Psoas muscle (tissue), 8 donors: Measurements from ENCODE around the gene F3. TPM values are rescaled to one million over a fixed set of nuclear protein-coding genes. Genes with fewer than 3 reads are reported as not detected.
"Not testable (repeated sequence)": the region's sequence is repeated elsewhere in the genome, so short reads cannot be mapped to it uniquely, and the experiment has no call there.

Source experiments
- ATAC-seq, 4 donors: fragments of 200-7000 bp; cut with Tn5 transposase; one replicate each; pipeline ENCODE4 v1.9.1; 2020; ENCODE audit warnings: moderate library complexity in 3 of 4, mild to moderate bottlenecking in 2 of 4
- DNase-seq, 2 donors: peaks; one replicate each; pipeline ENCODE4 v3.0.0-alpha.2; 2020
- H3K27ac ChIP-seq: fragments of 200-600 bp; one replicate; pipeline ENCODE4 v1.8.0; 2022
- H3K27me3 ChIP-seq, 3 donors: fragments of 200-600 bp in 1 of 3; one replicate each; pipeline versions ENCODE4 v1.6.1 to v1.8.0; 2013 to 2022; ENCODE audit warnings: low read length in 2 of 3, mild to moderate bottlenecking in 2 of 3, moderate library complexity in 1 of 3; ENCODE audit not compliant: insufficient read depth in 3 of 3
- H3K36me3 ChIP-seq, 2 donors: fragments of 200-600 bp in 1 of 2; one replicate each; pipeline versions ENCODE4 v1.6.1 to v1.8.0; 2013 to 2022; ENCODE audit warnings: low read depth in 1 of 2, mild to moderate bottlenecking in 1 of 2, moderate library complexity in 1 of 2; ENCODE audit not compliant: insufficient read depth in 1 of 2
- H3K4me1 ChIP-seq: fragments of 200-600 bp; one replicate; pipeline ENCODE4 v1.8.0; 2022
- H3K4me3 ChIP-seq: fragments of 200-600 bp; one replicate; pipeline ENCODE4 v1.8.0; 2022; ENCODE audit warnings: mild to moderate bottlenecking
- H3K9me3 ChIP-seq: fragments of 200-600 bp; one replicate; pipeline ENCODE4 v1.8.0; 2022
- CTCF ChIP-seq: fragments of 200-600 bp; IDR thresholded peaks from one replicate; pipeline ENCODE4 v1.8.0; 2022; ENCODE audit warnings: antibody characterized with exemption
- whole genome bisulfite sequencing, 3 donors: extraction: QIAGEN DNeasy Blood & Tissue Kit; methylation state at CpG; one replicate each; pipeline versions ENCODE4 v1.1.6 to v1.1.7; 2013; 5-methylcytosine and 5-hydroxymethylcytosine counted together
- intact Hi-C, 2 donors: fragments of 100-400 bp; cut with DNase I; formaldehyde crosslinking; loops; one replicate each; pipeline versions ENCODE4 v1.11.0 to v1.14.2; 2022
- polyA plus RNA-seq, 3 donors: library from polyadenylated mRNA; stranded (reverse); fragments of 200-250 nt; gene quantifications; one replicate each; pipeline ENCODE4 v1.2.3, GENCODE V29; 2013
- total RNA-seq, 4 donors: library from RNA; stranded (reverse); fragmentation: NEBNext Ultra II Directional in 2 of 4; extraction: Animal tissue kit (Norgen Biotek cat#: 25700) in 2 of 4; gene quantifications; one replicate each; pipeline versions ENCODE4 v1.2.1 to v1.2.4, GENCODE V29; 2021 to 2023
- donor health status: healthy with polysubstance abuse.
- donor health status: DM: no; HTN: no; CAD: no; lungs with moderate emphysema.
- donor health status: Bipolar disorder and iron deficiency.
- donor health status: healthy.
- donor health status: DM: yes; HTN: yes; CAD: no.
- donor health status: DM: no; HTN: no; CAD: no.
- donor health status: DM: no; HTN: no; CAD: no.
- donor health status: DM: yes; HTN: yes; CAD: no.

F3 gene
- total and polyA plus RNA-seq, 7 donors, result 1.5 to 5.8 (median 3.8) TPM

GRCh38 chr1:94566436-94566835, 24.9 kb upstream of the F3 start:
- H3K27me3 ChIP-seq, DNase-seq, ATAC-seq, H3K36me3 ChIP-seq, H3K4me3 ChIP-seq, H3K9me3 ChIP-seq, H3K27ac ChIP-seq, H3K4me1 ChIP-seq, intact Hi-C loops: not testable (repeated sequence)
- 61 to 66% (median 66%) methylated on average over 5 of the region's 5 CpGs for WGBS, 3 donors

DNA sequence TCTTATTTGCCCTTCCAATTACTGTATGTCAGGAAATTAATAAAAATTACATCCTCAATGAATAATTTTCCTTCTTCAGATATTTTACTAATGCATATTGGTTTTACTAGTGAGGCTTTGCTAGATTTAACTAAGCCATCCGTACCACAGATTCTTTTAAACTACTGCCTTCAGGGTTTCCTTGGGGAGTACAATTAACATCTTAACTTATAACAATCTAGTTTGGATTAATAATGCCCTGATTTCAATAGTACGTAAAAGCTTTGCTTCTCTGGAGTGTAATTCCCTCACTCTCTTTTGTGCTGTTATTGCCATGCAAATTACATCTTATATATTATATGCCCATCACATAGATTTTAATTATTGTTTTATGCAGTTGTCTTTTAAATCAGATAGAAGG, 24.3 kb upstream of the F3 start:
- H3K4me3 ChIP-seq, result no peak overlapping the region
- no peak for TF ChIP-seq CTCF
- DNase-seq (no peak), ATAC-seq (no peak)
- H3K9me3 ChIP-seq, result no peaks in the 10 kb centered on the region
- intact Hi-C loops, result no loop called here
- H3K27ac ChIP-seq, result no peak overlapping the region
- H3K27me3 ChIP-seq, result no peaks in the 10 kb centered on the region
- WGBS, 3 donors, result 94 to 95% (median 95%) methylated on average over 2 of the region's 2 CpGs
- no peaks in the 10 kb centered on the region for H3K4me1 ChIP-seq
- H3K36me3 ChIP-seq, result no peaks in the 10 kb centered on the region

DNA sequence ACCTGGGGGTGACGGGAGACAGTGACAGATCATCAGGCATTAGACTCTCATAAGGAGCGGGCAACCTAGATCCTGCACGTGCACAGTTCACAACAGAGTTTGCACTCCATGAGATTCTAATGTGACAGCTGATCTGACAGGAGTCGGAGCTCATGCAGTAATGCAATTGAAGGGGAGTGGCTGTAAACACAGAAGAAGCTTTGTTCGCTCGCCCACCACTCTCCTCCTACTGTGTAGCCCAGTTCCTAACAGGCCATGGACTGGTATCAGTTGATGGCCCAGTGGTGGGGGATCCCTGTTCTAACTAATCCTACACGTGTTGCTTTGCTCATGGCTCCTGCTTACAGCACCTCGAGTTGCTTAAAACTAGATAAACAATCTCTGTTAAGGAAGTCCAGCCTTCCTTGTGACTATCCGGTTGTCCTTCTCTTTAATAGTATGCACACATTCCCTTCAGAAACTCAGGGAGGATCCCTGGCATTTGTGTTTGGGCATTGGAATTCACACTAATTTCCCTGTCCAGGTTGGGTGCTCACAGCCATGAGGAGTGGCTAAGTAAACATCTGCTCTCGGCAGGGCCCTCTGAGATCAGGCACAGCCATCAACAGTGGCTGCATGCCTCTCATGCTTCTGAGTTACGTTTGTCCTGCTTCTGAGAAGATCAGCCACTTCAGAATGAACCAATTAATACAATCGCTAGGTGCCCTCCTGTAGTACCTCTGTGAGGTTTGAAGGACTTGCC, 21.1 kb upstream of the F3 start:
- ATAC-seq, result no peak

DNA sequence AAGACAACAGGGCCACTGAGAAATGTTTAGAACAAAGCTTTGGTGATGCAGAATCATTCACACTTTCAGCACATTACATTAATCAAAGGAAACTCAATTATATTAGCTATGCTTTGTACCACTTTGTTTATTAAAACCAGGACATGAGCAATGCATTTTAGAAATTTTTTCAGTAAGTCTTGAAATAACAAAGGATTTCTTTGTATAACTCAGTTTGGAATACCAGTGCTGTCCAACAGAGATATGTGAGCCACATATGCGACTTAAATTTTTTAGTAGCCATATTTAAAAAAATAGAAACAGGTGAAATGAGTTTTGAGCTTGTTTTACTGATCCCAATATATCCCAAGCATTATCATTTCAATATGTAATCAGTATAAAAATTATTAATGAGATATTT, 18.8 kb upstream of the F3 start:
- no peak overlapping the region for H3K4me3 ChIP-seq
- no peak overlapping the region for H3K27ac ChIP-seq
- H3K27me3 ChIP-seq, result no peaks in the 10 kb centered on the region
- ATAC-seq (no peak), DNase-seq (no peak)
- no peaks in the 10 kb centered on the region for H3K4me1 ChIP-seq
- no peaks in the 10 kb centered on the region for H3K9me3 ChIP-seq
- no peaks in the 10 kb centered on the region for H3K36me3 ChIP-seq
- WGBS, 3 donors, result 55 to 63% (median 60%) methylated on average over 1 of the region's 1 CpG
- no peak for TF ChIP-seq CTCF
- intact Hi-C loops, result no loop called here

More for the DNA sequence above, 21.1 kb upstream of the F3 start:
- no peaks in the 10 kb centered on the region for H3K36me3 ChIP-seq
- intact Hi-C loops, result no loop called here
- no peaks in the 10 kb centered on the region for H3K4me1 ChIP-seq
- no peaks in the 10 kb centered on the region for H3K27me3 ChIP-seq
- no peak for DNase-seq
- H3K27ac ChIP-seq, result no peak overlapping the region
- no peak overlapping the region for H3K4me3 ChIP-seq
- no peak for TF ChIP-seq CTCF
- WGBS, 3 donors, result 65 to 73% (median 65%) methylated on average over 12 of the region's 12 CpGs
- H3K9me3 ChIP-seq, result no peaks in the 10 kb centered on the region

- intact Hi-C loops, result no loop called here
- Histone ChIP-seq H3K9me3 (no peaks in the 10 kb centered on the region), H3K27ac (no peak overlapping the region), H3K27me3 (no peaks in the 10 kb centered on the region), H3K36me3 (no peaks in the 10 kb centered on the region), H3K4me3 (no peak overlapping the region), H3K4me1 (no peaks in the 10 kb centered on the region)
- no peak for TF ChIP-seq CTCF
- no peak for DNase-seq
- no peak for ATAC-seq
- WGBS, 3 donors, result 94 to 97% (median 96%) methylated on average over 1 of the region's 1 CpG
Measured at GRCh38 chr1:94559921-94560320, 18.4 kb upstream of the F3 start.
